Activated CD8-positive, alpha-beta T cell treated with anti-CD3 and anti-CD28 coated beads for 36 hours (primary cell): ENCODE measurements around the gene C2orf92. TPM values are rescaled to one million over a fixed set of nuclear protein-coding genes. Genes with fewer than 3 reads are reported as not detected.

Experiments used
- ATAC-seq: fragments of 200-7000 bp; cut with Tn5 transposase; one replicate; pipeline ENCODE4 v1.10.0; 2021; ENCODE audit warnings: mild to moderate bottlenecking, moderate library complexity
- CTCF ChIA-PET: fragments of 350-600 bp; sonication (Branson Sonifier 250); formaldehyde crosslinking; loops from one replicate; lab custom pipeline; 2021; ENCODE audit warnings: antibody characterized with exemption; lab: Charles Lee
- POLR2A ChIA-PET: fragments of 350-600 bp; sonication (Branson Sonifier 250); formaldehyde crosslinking; loops from one replicate; lab custom pipeline; 2021; ENCODE audit warnings: antibody characterized with exemption; lab: Charles Lee
- DNase-seq: peaks from one replicate; pipeline ENCODE4 v3.0.0-alpha.2; 2020
- H3K27ac Mint-ChIP-seq: one replicate; pipeline ENCODE4 v1.8.0; 2021; ENCODE audit warnings: mild to moderate bottlenecking, mixed read lengths
- H3K27me3 Mint-ChIP-seq: one replicate; pipeline ENCODE4 v1.8.0; 2021; ENCODE audit warnings: mixed read lengths
- H3K36me3 Mint-ChIP-seq: one replicate; pipeline ENCODE4 v1.8.0; 2021; ENCODE audit warnings: low read depth, mixed read lengths
- H3K4me1 Mint-ChIP-seq: one replicate; pipeline ENCODE4 v1.8.0; 2021; ENCODE audit warnings: low read depth, mixed read lengths
- H3K4me3 Mint-ChIP-seq: one replicate; pipeline ENCODE4 v1.8.0; 2021; ENCODE audit warnings: mild to moderate bottlenecking, moderate library complexity, mixed read lengths
- H3K9me3 Mint-ChIP-seq: one replicate; pipeline ENCODE4 v1.8.0; 2021; ENCODE audit warnings: mixed read lengths
- intact Hi-C: fragments of 100-400 bp; cut with micrococcal nuclease; formaldehyde crosslinking; loops from one replicate; pipeline ENCODE4 v1.10.0; 2022
- total RNA-seq, 2 experiments: library from RNA; stranded (reverse); gene quantifications; one replicate each; pipeline ENCODE4 v1.2.3, GENCODE V29; 2021
- TF ChIP-seq, protein P1 (sequence below): fragments of 200-600 bp; IDR thresholded peaks from one replicate; pipeline ENCODE4 v1.8.0; 2022; ENCODE audit warnings: antibody characterized with exemption, mild to moderate bottlenecking

The C2orf92 gene
- total RNA-seq, 2 experiments from 2014 or later = 6.8 to 11.7 TPM

DNA sequence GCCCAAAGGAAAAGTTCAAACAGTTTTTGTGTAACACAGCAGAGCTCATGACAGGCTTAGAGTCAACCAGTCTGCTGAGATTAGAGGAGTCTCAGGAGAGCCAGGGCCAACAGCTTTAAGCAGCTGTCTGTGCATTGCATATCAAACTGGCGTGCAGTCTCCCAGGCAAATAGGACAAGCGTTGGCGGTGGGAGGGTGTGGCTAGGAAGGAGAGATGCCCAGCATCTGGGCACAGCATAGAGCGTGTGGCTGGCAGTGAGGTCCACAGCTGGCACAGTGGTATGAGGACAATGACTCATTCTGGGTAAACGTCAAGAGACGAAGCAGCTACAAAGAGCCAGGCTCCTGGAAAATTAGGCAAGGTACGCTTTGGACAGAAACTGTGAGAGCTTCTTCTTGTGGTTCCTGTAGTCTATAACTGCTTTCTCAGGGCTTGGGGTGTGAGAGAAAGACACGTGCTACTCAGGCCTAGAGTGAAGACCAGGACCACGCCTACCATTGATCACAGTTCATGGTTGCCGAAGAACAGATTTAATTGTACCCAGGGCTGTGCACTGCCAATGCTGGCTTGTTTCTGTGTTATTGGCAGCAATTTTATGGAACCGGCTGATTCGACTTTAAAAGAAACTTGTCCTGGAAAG is 58.7 kb downstream of the C2orf92 start:
- H3K9me3 Mint-ChIP-seq = peaks cover 14% of the 10 kb centered on the region
- H3K27me3 Mint-ChIP-seq = no peaks in the 10 kb centered on the region
- peaks cover 68% of the 10 kb centered on the region for H3K4me1 Mint-ChIP-seq
- CTCF ChIA-PET = interaction anchor here (0.9 to 14.1 kb wide), 8 partner anchors 10 to 138 kb away, joined by 3 to 167 read pairs (median 6); partner anchors contain the start of gene ZAP70
- DNase-seq = peak; percentile 63
- POLR2A ChIA-PET = interaction anchor here (0.8 to 6.8 kb wide), 6 partner anchors 8 to 39 kb away, joined by 4 to 61 read pairs (median 26); partner anchors contain the start of gene ZAP70
- no peak overlapping the region for H3K4me3 Mint-ChIP-seq
- intact Hi-C loops = no loop called here
- ATAC-seq = peak; percentile 78
- H3K27ac Mint-ChIP-seq = peak overlapping the region; percentile 86
- H3K36me3 Mint-ChIP-seq = peaks cover 89% of the 10 kb centered on the region
- TF ChIP-seq, protein P1, sequence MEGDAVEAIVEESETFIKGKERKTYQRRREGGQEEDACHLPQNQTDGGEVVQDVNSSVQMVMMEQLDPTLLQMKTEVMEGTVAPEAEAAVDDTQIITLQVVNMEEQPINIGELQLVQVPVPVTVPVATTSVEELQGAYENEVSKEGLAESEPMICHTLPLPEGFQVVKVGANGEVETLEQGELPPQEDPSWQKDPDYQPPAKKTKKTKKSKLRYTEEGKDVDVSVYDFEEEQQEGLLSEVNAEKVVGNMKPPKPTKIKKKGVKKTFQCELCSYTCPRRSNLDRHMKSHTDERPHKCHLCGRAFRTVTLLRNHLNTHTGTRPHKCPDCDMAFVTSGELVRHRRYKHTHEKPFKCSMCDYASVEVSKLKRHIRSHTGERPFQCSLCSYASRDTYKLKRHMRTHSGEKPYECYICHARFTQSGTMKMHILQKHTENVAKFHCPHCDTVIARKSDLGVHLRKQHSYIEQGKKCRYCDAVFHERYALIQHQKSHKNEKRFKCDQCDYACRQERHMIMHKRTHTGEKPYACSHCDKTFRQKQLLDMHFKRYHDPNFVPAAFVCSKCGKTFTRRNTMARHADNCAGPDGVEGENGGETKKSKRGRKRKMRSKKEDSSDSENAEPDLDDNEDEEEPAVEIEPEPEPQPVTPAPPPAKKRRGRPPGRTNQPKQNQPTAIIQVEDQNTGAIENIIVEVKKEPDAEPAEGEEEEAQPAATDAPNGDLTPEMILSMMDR = no peak

DNA sequence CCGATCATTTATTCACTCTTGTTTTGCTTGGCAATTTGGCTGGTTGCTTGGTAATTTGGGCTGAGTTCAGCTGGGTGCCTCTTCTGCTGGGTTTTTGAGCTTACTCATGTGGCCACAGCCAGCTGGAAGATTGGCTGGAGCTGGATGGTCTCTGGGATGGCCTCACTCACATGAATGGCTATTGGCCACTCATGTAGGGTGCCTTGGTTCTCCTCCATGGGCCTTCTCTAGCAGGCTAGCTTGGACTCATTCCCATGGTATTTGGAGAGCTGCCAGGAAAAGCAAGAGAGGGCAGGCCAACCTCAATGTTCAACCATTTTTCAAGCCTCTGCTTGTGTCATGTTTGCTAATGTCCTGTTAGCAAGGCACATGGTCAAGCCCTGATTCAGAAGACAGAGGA is 60.7 kb downstream of the C2orf92 start:
- peak overlapping the region; percentile 34 for H3K27ac Mint-ChIP-seq
- no peaks in the 10 kb centered on the region for H3K27me3 Mint-ChIP-seq
- intact Hi-C loops = no loop called here
- CTCF ChIA-PET = interaction anchor here (1.2 to 14.1 kb wide), 5 partner anchors 14 to 32 kb away, joined by 3 to 167 read pairs (median 6); partner anchors contain the start of gene ZAP70
- POLR2A ChIA-PET = interaction anchor here (1.0 to 6.8 kb wide), 5 partner anchors 11 to 20 kb away, joined by 3 to 61 read pairs (median 3); no protein-coding TSS in a partner anchor
- peaks cover 14% of the 10 kb centered on the region for H3K9me3 Mint-ChIP-seq
- no peak overlapping the region for H3K4me3 Mint-ChIP-seq
- ATAC-seq = no peak
- H3K36me3 Mint-ChIP-seq = peaks cover 84% of the 10 kb centered on the region
- TF ChIP-seq, protein P1 = no peak
- no peak for DNase-seq
- H3K4me1 Mint-ChIP-seq = peaks cover 51% of the 10 kb centered on the region

DNA sequence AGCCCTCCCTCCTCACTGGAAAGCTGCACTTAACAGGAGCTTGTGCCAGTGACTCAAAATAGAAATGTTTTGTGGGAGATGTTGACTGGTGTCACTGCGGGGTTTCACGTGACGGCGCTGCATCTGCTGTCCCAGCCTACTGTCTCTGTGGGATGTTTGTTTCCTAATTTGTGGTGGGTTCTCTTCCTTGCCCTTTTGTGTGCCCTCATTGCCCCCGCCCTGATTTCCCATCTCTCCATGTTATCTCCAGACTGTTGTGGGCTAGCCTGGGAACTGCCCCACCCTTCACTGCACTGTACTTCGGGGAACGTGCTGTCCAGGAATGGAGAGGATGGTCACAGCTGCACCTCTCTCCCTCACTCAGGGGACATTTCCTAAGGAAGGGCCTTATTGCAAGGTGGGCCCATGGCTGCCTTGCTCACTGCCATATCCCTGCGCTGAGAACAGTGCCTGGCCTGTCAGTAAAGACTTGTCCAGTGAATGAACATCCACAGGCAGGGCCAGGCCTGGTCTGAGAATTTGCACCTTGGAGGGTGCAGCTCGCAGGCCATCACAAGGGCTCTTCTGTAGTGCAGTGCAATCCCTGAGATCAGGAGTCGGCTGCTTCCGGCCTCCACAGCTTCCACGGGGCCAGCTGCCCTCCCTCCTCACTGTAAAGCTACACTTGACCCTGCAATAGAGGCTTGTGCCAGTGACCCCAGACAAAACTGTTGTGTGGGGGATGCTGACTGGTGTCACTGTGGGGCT is 61.9 kb downstream of the C2orf92 start:
- ATAC-seq (no peak), DNase-seq (no peak)
- ChIA-PET CTCF (interaction anchor here (1.6 to 14.1 kb wide), 3 partner anchors 13 to 34 kb away, joined by 5 to 167 read pairs (median 6); no protein-coding TSS in a partner anchor), POLR2A (interaction anchor here (0.7 to 6.8 kb wide), 3 partner anchors 9 to 18 kb away, joined by 3 to 61 read pairs (median 34); partner anchors contain the start of gene ZAP70)
- TF ChIP-seq, protein P1 = no peak
- Mint-ChIP-seq H3K27me3 (no peaks in the 10 kb centered on the region), H3K4me3 (no peak overlapping the region), H3K36me3 (peaks cover 76% of the 10 kb centered on the region), H3K27ac (peak overlapping the region; percentile 78), H3K4me1 (peaks cover 39% of the 10 kb centered on the region), H3K9me3 (peaks cover 14% of the 10 kb centered on the region)
- intact Hi-C loops = no loop called here

DNA sequence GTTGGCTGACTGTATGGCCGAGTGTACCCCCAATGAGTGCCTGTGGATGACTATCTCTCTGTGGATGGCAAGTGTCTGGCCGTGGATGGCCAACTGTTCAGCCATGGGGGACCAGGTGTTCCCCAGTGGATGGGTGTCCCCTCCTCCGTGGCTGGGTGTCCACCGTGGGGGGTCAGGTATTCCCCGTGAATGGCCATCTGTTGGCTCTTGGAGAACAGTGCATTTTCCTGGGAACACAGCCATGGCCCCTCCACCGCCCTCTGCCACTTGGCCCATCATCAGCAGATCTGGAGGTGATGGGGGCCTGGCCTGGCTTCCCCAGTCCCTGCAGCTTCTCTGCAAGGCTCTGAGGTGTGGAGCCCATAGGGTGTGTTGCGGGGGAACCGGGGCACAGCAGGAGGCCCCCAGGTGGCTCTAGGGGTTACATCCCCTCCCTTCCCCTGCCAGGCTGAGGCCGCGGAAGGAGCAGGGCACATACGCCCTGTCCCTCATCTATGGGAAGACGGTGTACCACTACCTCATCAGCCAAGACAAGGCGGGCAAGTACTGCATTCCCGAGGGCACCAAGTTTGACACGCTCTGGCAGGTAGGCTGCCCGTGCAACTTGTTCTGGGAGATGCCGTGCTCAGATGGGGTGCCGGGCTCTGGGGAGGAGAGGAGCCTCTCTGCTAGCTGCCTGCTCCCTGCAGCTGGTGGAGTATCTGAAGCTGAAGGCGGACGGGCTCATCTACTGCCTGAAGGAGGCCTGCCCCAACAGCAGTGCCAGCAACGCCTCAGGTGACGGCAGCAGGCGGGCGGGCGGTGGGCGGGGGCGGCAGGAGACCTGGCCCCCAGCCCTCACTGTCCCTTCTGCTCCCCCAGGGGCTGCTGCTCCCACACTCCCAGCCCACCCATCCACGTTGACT is 63.2 kb downstream of the C2orf92 start:
- H3K9me3 Mint-ChIP-seq = peaks cover 11% of the 10 kb centered on the region
- no peak overlapping the region for H3K4me3 Mint-ChIP-seq
- ChIA-PET POLR2A (no interaction called here), CTCF (interaction anchor here (14.1 kb wide), 1 partner anchor 11 kb away, joined by 167 read pairs; no protein-coding TSS in a partner anchor)
- ATAC-seq (no peak), DNase-seq (no peak)
- TF ChIP-seq, protein P1 = no peak
- no peak overlapping the region for H3K27ac Mint-ChIP-seq
- H3K4me1 Mint-ChIP-seq = peaks cover 28% of the 10 kb centered on the region
- peaks cover 73% of the 10 kb centered on the region for H3K36me3 Mint-ChIP-seq
- intact Hi-C loops = no loop called here
- no peaks in the 10 kb centered on the region for H3K27me3 Mint-ChIP-seq
